CD14-positive monocyte (primary cell): Measurements from ENCODE around the gene MAP3K7. TPM values are rescaled to one million over a fixed set of nuclear protein-coding genes. Genes with fewer than 3 reads are reported as not detected.

ENCODE experiments used
- DNase-seq, 3 donors: peaks; one replicate each; pipeline ENCODE4 v3.0.0-alpha.2; 2011 to 2022
- H2AFZ ChIP-seq: 2 replicates; pipeline ENCODE4 v1.6.0; 2012; ENCODE audit warnings: mild to moderate bottlenecking, low read depth, low read length, inconsistent platforms; ENCODE audit not compliant: insufficient read depth, poor library complexity, severe bottlenecking
- H3K27ac ChIP-seq, 2 donors: 1 replicate in 1 of 2; 2 replicates in 1 of 2; pipeline ENCODE4 v1.5.1; 2012 to 2013; ENCODE audit warnings: low read length in 2 of 2, control low read depth in 1 of 2, inconsistent platforms in 1 of 2, low read depth in 1 of 2, mild to moderate bottlenecking in 1 of 2
- H3K27me3 ChIP-seq, 2 donors: one replicate each; pipeline versions ENCODE4 v1.6.0 to v1.6.1; 2011 to 2013; ENCODE audit warnings: low read length in 2 of 2; ENCODE audit not compliant: control insufficient read depth in 2 of 2, insufficient read depth in 2 of 2
- H3K36me3 ChIP-seq, 2 donors: replicated peaks in 1 of 2; 1 replicate in 1 of 2; 2 replicates in 1 of 2; pipeline versions ENCODE4 v1.5.1 to v1.6.1; 2012 to 2013; ENCODE audit warnings: low read length in 2 of 2, control low read depth in 1 of 2, inconsistent platforms in 1 of 2, mild to moderate bottlenecking in 1 of 2; ENCODE audit not compliant: insufficient read depth in 2 of 2, control insufficient read depth in 1 of 2
- H3K4me1 ChIP-seq, 2 donors: 1 replicate in 1 of 2; 2 replicates in 1 of 2; pipeline versions ENCODE4 v1.5.1 to v1.6.1; 2012 to 2013; ENCODE audit warnings: low read length in 2 of 2, control low read depth in 1 of 2, inconsistent platforms in 1 of 2, mild to moderate bottlenecking in 1 of 2, moderate library complexity in 1 of 2; ENCODE audit not compliant: insufficient read depth in 2 of 2, control insufficient read depth in 1 of 2
- H3K4me2 ChIP-seq: replicated peaks from 2 replicates; pipeline ENCODE3; 2012; ENCODE audit warnings: low read length, moderate library complexity, mild to moderate bottlenecking; ENCODE audit not compliant: poor library complexity, severe bottlenecking; ENCODE audit errors: extremely low read depth
- H3K4me3 ChIP-seq, 3 experiments: fragments of 200-600 bp in 1 of 3; sonication (generic) in 1 of 3; replicated peaks in 1 of 3; 1 replicate in 2 of 3; 2 replicates in 1 of 3; pipeline ENCODE4 v1.5.1; 2011 to 2013; ENCODE audit warnings: low read length in 3 of 3, mild to moderate bottlenecking in 3 of 3, control low read depth in 2 of 3, low read depth in 2 of 3, inconsistent platforms in 1 of 3, moderate library complexity in 1 of 3
- H3K79me2 ChIP-seq: 2 replicates; pipeline ENCODE4 v1.6.0; 2012; ENCODE audit warnings: mild to moderate bottlenecking, control low read depth, inconsistent platforms, low read length, moderate library complexity; ENCODE audit not compliant: insufficient read depth
- H3K9ac ChIP-seq: 2 replicates; pipeline ENCODE4 v1.6.0; 2017; ENCODE audit warnings: low read length, mild to moderate bottlenecking; ENCODE audit not compliant: insufficient read depth, poor library complexity, severe bottlenecking
- H3K9me3 ChIP-seq, 2 donors: replicated peaks in 1 of 2; 1 replicate in 1 of 2; 2 replicates in 1 of 2; pipeline versions ENCODE4 v1.5.1 to v1.6.1; 2012 to 2013; ENCODE audit warnings: low read length in 2 of 2, control low read depth in 1 of 2; ENCODE audit not compliant: control insufficient read depth in 1 of 2, insufficient read depth in 1 of 2
- H4K20me1 ChIP-seq: 2 replicates; pipeline ENCODE4 v1.6.0; 2012; ENCODE audit warnings: mild to moderate bottlenecking, low read length, control low read depth, moderate library complexity; ENCODE audit not compliant: insufficient read depth
- H3K27ac Mint-ChIP-seq, 7 donors: one replicate each; pipeline ENCODE4 v1.8.0; 2020; ENCODE audit warnings: mild to moderate bottlenecking in 7 of 7, mixed read lengths in 7 of 7, moderate library complexity in 6 of 7, inconsistent platforms in 2 of 7
- H3K27me3 Mint-ChIP-seq, 3 donors: one replicate each; pipeline ENCODE4 v1.8.0; 2021 to 2022; ENCODE audit warnings: low read depth in 3 of 3, mild to moderate bottlenecking in 3 of 3, mixed read lengths in 3 of 3, moderate library complexity in 3 of 3, inconsistent platforms in 1 of 3
- H3K36me3 Mint-ChIP-seq, 2 donors: one replicate each; pipeline ENCODE4 v1.8.0; 2020; ENCODE audit warnings: mixed read lengths in 2 of 2, inconsistent platforms in 1 of 2, mild to moderate bottlenecking in 1 of 2
- H3K4me1 Mint-ChIP-seq: one replicate; pipeline ENCODE4 v1.8.0; 2020; ENCODE audit warnings: mild to moderate bottlenecking, mixed read lengths
- H3K4me3 Mint-ChIP-seq, 2 donors: one replicate each; pipeline ENCODE4 v1.8.0; 2020; ENCODE audit warnings: mild to moderate bottlenecking in 2 of 2, mixed read lengths in 2 of 2, moderate library complexity in 1 of 2
- H3K9me3 Mint-ChIP-seq, 7 donors: one replicate each; pipeline ENCODE4 v1.8.0; 2020 to 2022; ENCODE audit warnings: mixed read lengths in 7 of 7, mild to moderate bottlenecking in 6 of 7, moderate library complexity in 6 of 7, inconsistent platforms in 2 of 7
- CTCF ChIP-seq: fragments of 200-600 bp; IDR thresholded peaks from one replicate; pipeline ENCODE4 v1.8.0; 2022; ENCODE audit warnings: antibody characterized with exemption, mild to moderate bottlenecking
- WGBS: methylation state at CpG from one replicate; pipeline ENCODE4 v1.1.5; 2013; ENCODE audit warnings: missing lambda C conversion rate; ENCODE audit not compliant: insufficient coverage; 5-methylcytosine and 5-hydroxymethylcytosine counted together
- intact Hi-C, 2 donors: fragments of 100-400 bp; cut with micrococcal nuclease; formaldehyde crosslinking; loops; one replicate each; pipeline versions ENCODE4 v1.15.0 to v1.15.1; 2023
- polyA plus RNA-seq, 3 donors: library from polyadenylated mRNA; depleted of rRNA in 1 of 3; unstranded in 2 of 3; stranded (reverse) in 1 of 3; fragments of 300-500 nt in 2 of 3; fragments of >200 nt in 1 of 3; fragmentation: Illumina TruSeq in 2 of 3; gene quantifications; 1 replicate in 2 of 3; 2 replicates in 1 of 3; pipeline ENCODE4 v1.2.3, GENCODE V29; 2012 to 2021

The MAP3K7 gene
- polyA plus RNA-seq, 3 donors, result 12.4 to 20.0 (median 15.3) TPM

DNA sequence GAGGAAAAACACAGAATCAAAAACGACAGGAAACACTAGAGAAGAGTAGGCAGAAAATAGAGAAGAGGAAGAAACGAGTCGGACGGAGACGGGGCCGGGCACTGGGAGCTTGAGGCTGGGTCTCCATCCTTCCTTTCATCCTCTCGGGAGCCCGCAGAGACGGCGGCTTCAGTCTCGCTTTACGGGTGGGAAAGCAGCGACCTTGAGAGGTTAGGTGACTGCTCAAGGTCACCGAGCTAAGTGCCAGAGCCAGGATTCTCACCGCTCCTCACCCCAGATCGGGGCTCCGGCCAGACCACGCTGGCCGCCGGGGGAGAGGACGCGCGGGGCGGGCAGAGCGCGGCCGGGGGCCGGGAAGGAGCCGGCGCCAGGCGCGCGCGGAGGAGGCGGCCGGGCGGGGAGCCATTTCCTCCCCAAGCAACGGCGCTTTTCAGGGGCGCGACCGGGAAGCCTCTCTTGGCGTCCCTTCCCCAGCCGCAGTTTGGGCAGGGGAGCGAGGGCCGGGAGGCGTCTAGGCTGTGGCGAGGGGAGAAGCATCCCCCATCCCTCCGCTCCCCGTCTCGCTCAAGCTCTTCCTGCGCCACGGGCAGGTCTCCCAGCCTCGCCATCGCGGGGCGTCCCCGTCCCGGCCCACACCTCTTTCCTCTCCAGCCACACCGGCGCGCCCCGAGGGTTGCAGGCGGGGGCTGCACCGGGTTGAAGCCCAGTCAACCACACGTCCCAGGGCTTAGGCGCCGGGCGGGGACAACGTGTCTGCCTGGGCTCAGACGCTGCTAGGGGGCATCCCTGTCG is 24.1 kb upstream of the MAP3K7 start:
- peaks cover 14% of the 10 kb centered on the region for H3K4me1 Mint-ChIP-seq
- H3K4me1 ChIP-seq, result peaks cover 13 to 14% of the 10 kb centered on the region in 2 donors
- peaks cover 50 to 65% (median 56%) of the 10 kb centered on the region in 3 donors for H3K27me3 Mint-ChIP-seq
- H3K79me2 ChIP-seq, result no peaks in the 10 kb centered on the region
- H3K4me3 ChIP-seq, result peak overlapping the region in 2 of 3 experiments; percentile 4 to 68
- under 1% methylated on average over 70 of the region's 72 CpGs for WGBS
- H3K4me3 Mint-ChIP-seq, result peak overlapping the region; percentile 78 to 95
- H3K9me3 ChIP-seq, result peaks cover 0 to 5% of the 10 kb centered on the region in 2 donors
- no peaks in the 10 kb centered on the region for H4K20me1 ChIP-seq
- intact Hi-C loops, result no loop called here
- peak overlapping the region; percentile 68 for H3K4me2 ChIP-seq
- no peak overlapping the region for H3K27ac ChIP-seq
- H3K27ac Mint-ChIP-seq, result peak overlapping the region in 1 of 7 donors; percentile 41
- no peak for TF ChIP-seq CTCF
- H3K36me3 Mint-ChIP-seq, result peaks cover 0 to 6% of the 10 kb centered on the region in 2 donors
- peak overlapping the region; percentile 15 for H3K9ac ChIP-seq
- peaks cover 46 to 55% of the 10 kb centered on the region in 2 donors for H3K27me3 ChIP-seq
- DNase-seq, result peak in 2 of 3 donors; percentile 2 to 8
- no peaks in the 10 kb centered on the region for H3K36me3 ChIP-seq
- peaks cover 0 to 11% (median 4%) of the 10 kb centered on the region in 7 donors for H3K9me3 Mint-ChIP-seq
- H2AFZ ChIP-seq, result peak overlapping the region; percentile 57

DNA sequence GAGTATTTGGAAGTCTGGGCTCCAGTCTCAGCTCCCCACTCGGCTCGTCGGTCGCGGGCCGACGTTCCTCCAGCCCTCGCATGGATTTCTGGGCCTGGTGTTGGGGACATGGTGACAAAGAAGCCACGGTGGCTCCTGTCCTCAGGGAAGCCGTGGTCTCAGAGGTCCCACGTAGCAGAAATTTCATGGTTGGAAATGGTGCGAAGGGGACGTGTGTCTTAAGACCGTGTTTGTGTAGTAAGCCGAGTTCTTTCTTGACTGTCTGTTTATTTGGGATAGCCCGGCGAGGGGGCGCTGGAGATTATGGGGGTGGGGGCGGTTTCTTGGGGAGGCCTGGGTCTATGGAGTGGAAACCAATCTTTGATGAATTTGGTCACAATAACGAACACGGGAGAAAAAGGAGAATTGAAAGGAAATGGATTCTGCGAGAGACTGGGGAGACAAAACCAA is 23.5 kb upstream of the MAP3K7 start:
- H4K20me1 ChIP-seq, result no peaks in the 10 kb centered on the region
- no peaks in the 10 kb centered on the region for H3K79me2 ChIP-seq
- peaks cover 0 to 6% of the 10 kb centered on the region in 2 donors for H3K36me3 Mint-ChIP-seq
- DNase-seq, result no peak
- under 1% methylated on average over 18 of the region's 22 CpGs for WGBS
- H3K27ac ChIP-seq, result no peak overlapping the region
- no peak overlapping the region for H3K27ac Mint-ChIP-seq
- intact Hi-C loops, result no loop called here
- peak overlapping the region; percentile 78 to 95 for H3K4me3 Mint-ChIP-seq
- peaks cover 44 to 55% of the 10 kb centered on the region in 2 donors for H3K27me3 ChIP-seq
- peaks cover 13 to 14% of the 10 kb centered on the region in 2 donors for H3K4me1 ChIP-seq
- peaks cover 0 to 5% of the 10 kb centered on the region in 2 donors for H3K9me3 ChIP-seq
- H3K9me3 Mint-ChIP-seq, result peaks cover 0 to 11% (median 4%) of the 10 kb centered on the region in 7 donors
- H3K4me2 ChIP-seq, result peak overlapping the region; percentile 68
- peaks cover 49 to 63% (median 54%) of the 10 kb centered on the region in 3 donors for H3K27me3 Mint-ChIP-seq
- no peak overlapping the region for H3K9ac ChIP-seq
- H3K36me3 ChIP-seq, result no peaks in the 10 kb centered on the region
- peaks cover 14% of the 10 kb centered on the region for H3K4me1 Mint-ChIP-seq
- H3K4me3 ChIP-seq, result peak overlapping the region in 1 of 3 experiments; percentile 68
- peak overlapping the region; percentile 57 for H2AFZ ChIP-seq
- no peak for TF ChIP-seq CTCF
